KMS-11 (cell line): ENCODE results near the gene RAB3IP.
"Not testable (repeated sequence)": the region's sequence is repeated elsewhere in the genome, so short reads cannot be mapped to it uniquely, and the experiment has no call there.

Source experiments
- H2AFZ ChIP-seq: fragments of 200-600 bp; sonication (generic); 2 replicates; pipeline ENCODE4 v1.6.1; 2016; ENCODE audit warnings: antibody characterized with exemption, mixed run types, low read depth
- H3K27ac ChIP-seq: fragments of 200-600 bp; sonication (generic); 2 replicates; pipeline ENCODE4 v1.6.1; 2016; ENCODE audit warnings: mild to moderate bottlenecking, mixed run types
- H3K27me3 ChIP-seq: fragments of 200-600 bp; sonication (generic); 2 replicates; pipeline ENCODE4 v1.6.1; 2017; ENCODE audit warnings: mild to moderate bottlenecking, low read depth, mixed run types, moderate library complexity; ENCODE audit not compliant: insufficient read depth
- H3K36me3 ChIP-seq: fragments of 200-600 bp; sonication (generic); 2 replicates; pipeline ENCODE4 v1.6.1; 2017; ENCODE audit warnings: mild to moderate bottlenecking, mixed run types; ENCODE audit not compliant: insufficient read depth
- H3K4me1 ChIP-seq: fragments of 200-600 bp; sonication (generic); 2 replicates; pipeline ENCODE4 v1.6.1; 2016; ENCODE audit warnings: mild to moderate bottlenecking, low read depth, mixed run types; ENCODE audit not compliant: poor library complexity, severe bottlenecking
- H3K4me2 ChIP-seq: fragments of 200-600 bp; sonication (generic); 2 replicates; pipeline ENCODE4 v1.7.0; 2016; ENCODE audit warnings: mild to moderate bottlenecking, mixed run types
- H3K4me3 ChIP-seq: fragments of 200-600 bp; sonication (generic); IDR thresholded peaks from 2 replicates; pipeline ENCODE4 v1.6.1; 2017; ENCODE audit warnings: low read depth, low read length, mixed read lengths; ENCODE audit not compliant: insufficient read depth
- H3K79me2 ChIP-seq: fragments of 200-600 bp; sonication (generic); 2 replicates; pipeline ENCODE4 v1.6.1; 2016; ENCODE audit warnings: low read depth, mixed run types; ENCODE audit not compliant: insufficient read depth
- H3K9ac ChIP-seq: fragments of 200-600 bp; sonication (generic); 2 replicates; pipeline ENCODE4 v1.6.1; 2016; ENCODE audit warnings: mild to moderate bottlenecking, mixed run types
- H4K20me1 ChIP-seq: fragments of 200-600 bp; sonication (generic); 2 replicates; pipeline ENCODE4 v1.6.1; 2016; ENCODE audit warnings: mild to moderate bottlenecking, mixed run types; ENCODE audit not compliant: insufficient read depth
- TF ChIP-seq, protein P1 (sequence below): fragments of 200-600 bp; sonication (generic); conservative IDR thresholded peaks from 2 replicates; pipeline ENCODE4 v1.6.1; 2017; ENCODE audit warnings: low read depth, mild to moderate bottlenecking, antibody characterized with exemption, low read length, moderate library complexity, mixed read lengths

Gene RAB3IP

DNA sequence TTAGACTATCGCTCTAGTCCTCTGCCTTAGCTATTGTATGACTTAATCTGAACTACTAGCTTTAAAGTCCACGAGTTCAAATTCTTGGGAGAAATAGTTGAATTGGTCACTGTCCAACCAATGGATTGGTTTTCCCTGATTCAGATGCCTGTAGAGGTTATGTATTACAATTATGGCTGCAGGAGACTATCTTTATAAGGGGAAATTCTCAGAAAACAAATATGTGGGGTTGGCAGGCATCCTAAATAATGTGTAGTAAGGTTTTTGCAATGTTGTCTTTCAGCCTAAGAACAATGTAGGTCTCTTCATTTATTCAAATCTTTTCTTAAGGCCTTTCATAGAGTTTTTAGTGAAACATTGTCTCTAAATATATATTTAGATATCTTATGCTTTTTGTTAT, 113.3 kb downstream of the RAB3IP start:
- no peak overlapping the region for H3K9ac ChIP-seq
- H2AFZ ChIP-seq, result no peak overlapping the region
- no peak overlapping the region for H3K4me2 ChIP-seq
- H3K36me3 ChIP-seq, result no peaks in the 10 kb centered on the region
- H3K27ac ChIP-seq, result no peak overlapping the region
- H3K27me3 ChIP-seq, result no peaks in the 10 kb centered on the region
- no peaks in the 10 kb centered on the region for H4K20me1 ChIP-seq
- H3K4me3 ChIP-seq, result no peak overlapping the region
- no peaks in the 10 kb centered on the region for H3K79me2 ChIP-seq
- TF ChIP-seq, protein P1, sequence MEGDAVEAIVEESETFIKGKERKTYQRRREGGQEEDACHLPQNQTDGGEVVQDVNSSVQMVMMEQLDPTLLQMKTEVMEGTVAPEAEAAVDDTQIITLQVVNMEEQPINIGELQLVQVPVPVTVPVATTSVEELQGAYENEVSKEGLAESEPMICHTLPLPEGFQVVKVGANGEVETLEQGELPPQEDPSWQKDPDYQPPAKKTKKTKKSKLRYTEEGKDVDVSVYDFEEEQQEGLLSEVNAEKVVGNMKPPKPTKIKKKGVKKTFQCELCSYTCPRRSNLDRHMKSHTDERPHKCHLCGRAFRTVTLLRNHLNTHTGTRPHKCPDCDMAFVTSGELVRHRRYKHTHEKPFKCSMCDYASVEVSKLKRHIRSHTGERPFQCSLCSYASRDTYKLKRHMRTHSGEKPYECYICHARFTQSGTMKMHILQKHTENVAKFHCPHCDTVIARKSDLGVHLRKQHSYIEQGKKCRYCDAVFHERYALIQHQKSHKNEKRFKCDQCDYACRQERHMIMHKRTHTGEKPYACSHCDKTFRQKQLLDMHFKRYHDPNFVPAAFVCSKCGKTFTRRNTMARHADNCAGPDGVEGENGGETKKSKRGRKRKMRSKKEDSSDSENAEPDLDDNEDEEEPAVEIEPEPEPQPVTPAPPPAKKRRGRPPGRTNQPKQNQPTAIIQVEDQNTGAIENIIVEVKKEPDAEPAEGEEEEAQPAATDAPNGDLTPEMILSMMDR, result no peak
- H3K4me1 ChIP-seq, result no peaks in the 10 kb centered on the region

DNA sequence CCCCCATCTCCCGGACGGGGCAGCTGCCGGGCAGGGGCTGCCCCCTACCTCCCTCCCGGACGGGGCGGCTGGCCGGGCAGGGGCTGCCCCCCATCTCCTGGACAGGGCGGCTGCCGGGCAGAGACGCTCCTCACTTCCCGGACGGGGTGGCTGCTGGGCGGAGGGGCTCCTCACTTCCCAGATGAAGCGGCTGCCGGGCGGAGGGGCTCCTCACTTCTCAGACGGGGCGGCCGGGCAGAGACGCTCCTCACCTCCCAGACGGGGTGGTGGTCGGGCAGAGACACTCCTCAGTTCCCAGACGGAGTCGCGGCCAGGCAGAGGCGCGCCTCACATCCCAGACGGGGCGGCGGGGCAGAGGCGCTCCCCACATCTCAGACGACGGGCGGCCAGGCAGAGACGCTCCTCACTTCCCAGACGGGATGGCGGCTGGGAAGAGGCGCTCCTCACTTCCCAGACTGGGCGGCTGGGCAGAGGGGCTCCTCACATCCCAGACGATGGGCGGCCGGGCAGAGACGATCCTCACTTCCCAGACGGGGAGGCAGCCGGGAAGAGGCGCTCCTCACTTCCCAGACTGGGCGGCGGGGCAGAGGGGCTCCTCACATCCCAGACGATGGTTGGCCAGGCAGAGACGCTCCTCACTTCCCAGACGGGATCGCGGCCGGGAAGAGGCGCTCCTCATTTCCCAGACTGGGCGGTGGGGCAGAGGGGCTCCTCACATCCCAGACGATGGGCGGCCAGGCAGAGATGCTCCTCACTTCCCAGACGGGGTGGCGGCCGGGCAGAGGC, 114.7 kb downstream of the RAB3IP start:
- not testable (repeated sequence) for H3K4me2 ChIP-seq, H3K79me2 ChIP-seq, H3K9ac ChIP-seq, H2AFZ ChIP-seq, H3K27me3 ChIP-seq, H3K27ac ChIP-seq, H3K4me1 ChIP-seq, H3K36me3 ChIP-seq, H4K20me1 ChIP-seq, H3K4me3 ChIP-seq

DNA sequence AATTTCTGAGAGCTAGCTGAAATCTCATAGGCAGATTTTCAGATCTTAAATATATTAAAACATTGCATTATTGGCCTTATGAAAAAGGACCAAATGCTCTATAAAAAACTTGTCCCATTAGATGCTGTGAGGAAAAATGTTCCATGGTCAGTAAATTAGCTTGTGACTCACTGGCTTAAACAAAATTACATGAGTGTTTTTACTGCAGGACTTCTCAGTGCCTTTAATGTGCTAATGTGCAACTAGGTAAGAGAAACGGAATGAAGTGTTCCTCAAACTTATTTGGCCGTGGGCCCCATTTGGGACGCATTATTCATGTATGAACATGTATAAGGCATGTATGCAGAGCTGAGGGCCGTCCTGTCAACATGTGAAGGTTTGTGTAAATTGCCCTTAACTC, 128.0 kb downstream of the RAB3IP start:
- H4K20me1 ChIP-seq, result no peaks in the 10 kb centered on the region
- H3K27me3 ChIP-seq, result no peaks in the 10 kb centered on the region
- no peak overlapping the region for H3K4me3 ChIP-seq
- H3K36me3 ChIP-seq, result no peaks in the 10 kb centered on the region
- no peak overlapping the region for H3K9ac ChIP-seq
- peaks cover 8% of the 10 kb centered on the region for H3K4me1 ChIP-seq
- TF ChIP-seq, protein P1, result no peak
- H3K4me2 ChIP-seq, result no peak overlapping the region
- H3K27ac ChIP-seq, result no peak overlapping the region
- no peaks in the 10 kb centered on the region for H3K79me2 ChIP-seq
- H2AFZ ChIP-seq, result no peak overlapping the region

DNA sequence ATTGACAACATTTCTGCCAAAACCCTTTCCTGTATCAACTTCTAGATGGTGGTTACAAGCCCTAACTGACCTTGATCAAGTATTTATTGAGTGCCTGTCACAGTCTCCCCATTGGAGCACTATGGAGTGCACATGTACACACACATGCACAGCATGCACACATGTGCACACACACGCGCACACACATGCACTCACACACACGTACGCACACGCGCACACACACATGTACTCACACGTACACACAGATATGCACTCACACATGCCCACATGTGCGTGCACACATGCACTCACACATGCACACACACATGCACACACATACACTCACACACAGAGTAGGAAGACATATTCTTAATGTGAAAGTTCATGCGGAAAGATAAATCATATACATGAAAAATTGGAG, 130.0 kb downstream of the RAB3IP start:
- TF ChIP-seq, protein P1, result no peak
- H3K36me3 ChIP-seq, result no peaks in the 10 kb centered on the region

DNA sequence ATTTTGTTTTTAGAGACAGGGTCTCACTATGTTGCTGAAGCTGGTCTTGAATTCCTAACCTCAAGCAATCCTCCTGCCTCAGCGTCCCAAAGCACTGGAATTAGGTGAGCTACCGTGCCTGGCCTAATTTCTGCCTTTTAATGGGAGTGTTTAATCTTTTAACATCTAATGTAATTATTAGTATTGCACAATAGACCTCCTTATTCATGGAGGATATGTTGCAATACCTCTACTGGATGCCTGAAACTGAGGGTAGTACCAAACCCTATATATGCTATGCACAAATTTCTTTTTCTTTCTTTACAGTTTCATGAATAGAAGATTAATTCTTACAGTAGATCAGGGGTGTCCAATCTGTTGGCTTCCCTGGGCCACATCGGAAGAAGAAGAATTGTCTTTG, 134.1 kb downstream of the RAB3IP start:
- no peaks in the 10 kb centered on the region for H3K27me3 ChIP-seq
- no peaks in the 10 kb centered on the region for H3K4me1 ChIP-seq
- H4K20me1 ChIP-seq, result no peaks in the 10 kb centered on the region
- H2AFZ ChIP-seq, result no peak overlapping the region
- H3K27ac ChIP-seq, result no peak overlapping the region
- H3K9ac ChIP-seq, result no peak overlapping the region
- H3K4me2 ChIP-seq, result no peak overlapping the region
- H3K36me3 ChIP-seq, result no peaks in the 10 kb centered on the region
- no peak overlapping the region for H3K4me3 ChIP-seq
- TF ChIP-seq, protein P1, result no peak
- H3K79me2 ChIP-seq, result no peaks in the 10 kb centered on the region

More for the DNA sequence above, 130.0 kb downstream of the RAB3IP start:
- peaks cover 8% of the 10 kb centered on the region for H3K4me1 ChIP-seq
- no peak overlapping the region for H2AFZ ChIP-seq
- no peak overlapping the region for H3K4me2 ChIP-seq
- H3K4me3 ChIP-seq, result no peak overlapping the region
- no peak overlapping the region for H3K27ac ChIP-seq
- H3K79me2 ChIP-seq, result no peaks in the 10 kb centered on the region
- H4K20me1 ChIP-seq, result no peaks in the 10 kb centered on the region
- no peaks in the 10 kb centered on the region for H3K27me3 ChIP-seq
- no peak overlapping the region for H3K9ac ChIP-seq
